ENCODE measurements around the gene NDST3.

DNA sequence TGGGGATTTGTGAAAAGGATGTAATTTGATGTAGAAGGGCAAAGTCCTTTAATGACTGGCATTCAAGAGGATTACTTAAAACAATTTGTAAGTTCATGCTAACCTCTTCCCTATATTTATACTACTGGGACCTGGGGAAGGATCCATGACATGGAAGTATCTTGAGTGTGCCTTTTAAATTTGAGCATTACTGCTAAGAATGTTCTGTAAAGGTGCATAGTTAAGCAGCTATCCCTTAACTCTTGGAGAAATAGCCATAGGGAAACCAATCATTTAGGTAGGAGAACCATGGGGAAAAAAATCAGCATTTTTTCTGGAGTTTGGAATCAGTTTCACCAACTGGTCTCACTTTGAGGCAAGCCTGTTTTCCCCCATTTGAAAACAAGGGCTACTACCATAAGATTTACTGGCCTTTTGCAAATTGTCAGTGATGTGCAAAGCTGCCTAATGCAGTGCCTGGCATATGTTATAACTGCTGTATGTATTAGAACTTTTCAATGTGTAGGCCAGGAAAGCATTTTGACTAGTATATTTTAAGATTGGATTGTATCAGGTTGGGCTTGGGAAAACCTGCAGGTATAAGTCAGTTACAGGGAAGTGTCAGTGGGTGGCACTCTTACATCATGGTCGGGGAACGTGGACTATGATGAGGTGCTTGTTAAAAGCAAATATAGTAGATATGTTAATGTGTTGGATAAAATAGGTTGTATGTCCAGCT is 246.4 kb downstream of the NDST3 start:
- TF ChIP-seq PATZ1 (CRISPR knock-in tag; IDR thresholded peaks at IDR 0.05; ENCODE audit: borderline replicate concordance), result no peak
- TF ChIP-seq, protein P1, sequence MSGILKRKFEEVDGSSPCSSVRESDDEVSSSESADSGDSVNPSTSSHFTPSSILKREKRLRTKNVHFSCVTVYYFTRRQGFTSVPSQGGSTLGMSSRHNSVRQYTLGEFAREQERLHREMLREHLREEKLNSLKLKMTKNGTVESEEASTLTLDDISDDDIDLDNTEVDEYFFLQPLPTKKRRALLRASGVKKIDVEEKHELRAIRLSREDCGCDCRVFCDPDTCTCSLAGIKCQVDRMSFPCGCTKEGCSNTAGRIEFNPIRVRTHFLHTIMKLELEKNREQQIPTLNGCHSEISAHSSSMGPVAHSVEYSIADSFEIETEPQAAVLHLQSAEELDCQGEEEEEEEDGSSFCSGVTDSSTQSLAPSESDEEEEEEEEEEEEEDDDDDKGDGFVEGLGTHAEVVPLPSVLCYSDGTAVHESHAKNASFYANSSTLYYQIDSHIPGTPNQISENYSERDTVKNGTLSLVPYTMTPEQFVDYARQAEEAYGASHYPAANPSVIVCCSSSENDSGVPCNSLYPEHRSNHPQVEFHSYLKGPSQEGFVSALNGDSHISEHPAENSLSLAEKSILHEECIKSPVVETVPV (CRISPR knock-in tag; IDR thresholded peaks at IDR 0.05), result no peak
- peak; percentile 15; the same call in 1 of the 2 replicates for TF ChIP-seq CSDC2 (CRISPR knock-in tag; IDR thresholded peaks at IDR 0.05)
- TF ChIP-seq TOX (CRISPR knock-in tag; IDR thresholded peaks at IDR 0.05; ENCODE audit: borderline replicate concordance), result no peak
- no peak for TF ChIP-seq GLIS3 (CRISPR knock-in tag; IDR thresholded peaks at IDR 0.05)
- no peak for TF ChIP-seq ZFP30 (CRISPR knock-in tag; IDR thresholded peaks at IDR 0.05)
- no peak for TF ChIP-seq ZNF70 (CRISPR knock-in tag; IDR thresholded peaks at IDR 0.05)
- TF ChIP-seq, protein P2, sequence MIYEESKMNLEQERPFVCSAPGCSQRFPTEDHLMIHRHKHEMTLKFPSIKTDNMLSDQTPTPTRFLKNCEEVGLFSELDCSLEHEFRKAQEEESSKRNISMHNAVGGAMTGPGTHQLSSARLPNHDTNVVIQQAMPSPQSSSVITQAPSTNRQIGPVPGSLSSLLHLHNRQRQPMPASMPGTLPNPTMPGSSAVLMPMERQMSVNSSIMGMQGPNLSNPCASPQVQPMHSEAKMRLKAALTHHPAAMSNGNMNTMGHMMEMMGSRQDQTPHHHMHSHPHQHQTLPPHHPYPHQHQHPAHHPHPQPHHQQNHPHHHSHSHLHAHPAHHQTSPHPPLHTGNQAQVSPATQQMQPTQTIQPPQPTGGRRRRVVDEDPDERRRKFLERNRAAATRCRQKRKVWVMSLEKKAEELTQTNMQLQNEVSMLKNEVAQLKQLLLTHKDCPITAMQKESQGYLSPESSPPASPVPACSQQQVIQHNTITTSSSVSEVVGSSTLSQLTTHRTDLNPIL (CRISPR knock-in tag; IDR thresholded peaks at IDR 0.05; ENCODE audit: low read depth), result no peak
- no peak for TF ChIP-seq TCF4 (CRISPR knock-in tag; IDR thresholded peaks at IDR 0.05; ENCODE audit: borderline replicate concordance)
- TF ChIP-seq ISL1 (CRISPR knock-in tag; IDR thresholded peaks at IDR 0.05), result no peak
